A204.1 (cell line): ENCODE data around the gene ZNF207.
"Not testable (repeated sequence)": the region's sequence is repeated elsewhere in the genome, so short reads cannot be mapped to it uniquely, and the experiment has no call there.

Source experiments
- FAIRE-seq: peaks from 2 replicates; lab custom pipeline; 2012; peaks lifted over from hg19 to GRCh38; lab: Jason Lieb, UNC

ZNF207 gene

DNA sequence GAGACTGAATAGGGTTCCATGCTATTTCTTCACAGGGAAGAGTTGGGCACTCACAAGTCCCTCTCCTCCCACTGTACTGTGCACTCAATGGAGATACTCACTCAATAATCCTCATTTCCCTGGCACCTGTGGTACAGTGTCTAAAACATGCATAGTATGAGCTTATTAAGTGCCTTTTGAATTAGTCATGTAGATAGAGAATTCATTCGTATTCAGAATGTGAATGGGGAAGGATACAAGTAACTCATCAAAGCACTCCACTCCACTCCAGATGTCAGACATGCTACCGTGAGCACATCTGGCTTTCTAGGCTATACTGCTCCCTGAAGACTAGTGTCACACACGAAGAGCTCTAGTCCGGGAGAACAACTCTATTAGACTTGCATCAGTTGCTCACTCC, 14.3 kb upstream of the ZNF207 start:
- FAIRE-seq = no peak

DNA sequence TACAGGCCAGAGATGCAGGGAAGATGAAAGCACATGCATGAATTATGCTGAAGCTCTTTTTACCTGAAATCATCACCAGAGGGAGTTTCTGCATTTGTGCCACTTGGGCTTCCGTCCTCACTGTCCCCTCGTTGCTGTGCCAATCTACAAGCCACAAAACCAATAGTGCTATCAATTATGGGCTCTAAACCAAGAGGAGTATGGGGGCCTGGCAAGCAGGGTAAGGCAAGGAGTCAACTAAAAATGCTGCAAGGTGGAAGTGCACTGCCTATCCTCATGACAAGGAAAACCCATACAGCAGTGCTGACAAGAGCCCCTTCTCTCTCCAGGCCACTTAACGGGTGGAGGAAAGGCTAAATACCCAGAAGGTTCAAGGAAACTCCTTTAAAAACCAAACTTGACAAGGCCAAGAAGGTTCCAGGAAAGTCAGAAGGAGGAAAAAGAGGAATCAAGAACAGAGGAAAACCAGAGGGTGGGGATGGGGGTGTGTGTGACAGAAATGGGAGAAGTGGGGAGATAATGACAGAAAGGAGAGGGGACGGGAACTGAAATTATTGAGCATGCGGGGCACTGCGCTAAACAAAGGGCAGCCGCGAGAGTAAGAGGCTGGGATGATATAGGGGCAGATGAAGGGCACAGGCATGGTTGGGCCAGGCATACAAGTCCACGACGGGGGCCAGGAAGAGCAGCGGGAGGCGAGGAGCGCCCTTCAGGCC, 8.7 kb upstream of the ZNF207 start:
- FAIRE-seq = no peak

DNA sequence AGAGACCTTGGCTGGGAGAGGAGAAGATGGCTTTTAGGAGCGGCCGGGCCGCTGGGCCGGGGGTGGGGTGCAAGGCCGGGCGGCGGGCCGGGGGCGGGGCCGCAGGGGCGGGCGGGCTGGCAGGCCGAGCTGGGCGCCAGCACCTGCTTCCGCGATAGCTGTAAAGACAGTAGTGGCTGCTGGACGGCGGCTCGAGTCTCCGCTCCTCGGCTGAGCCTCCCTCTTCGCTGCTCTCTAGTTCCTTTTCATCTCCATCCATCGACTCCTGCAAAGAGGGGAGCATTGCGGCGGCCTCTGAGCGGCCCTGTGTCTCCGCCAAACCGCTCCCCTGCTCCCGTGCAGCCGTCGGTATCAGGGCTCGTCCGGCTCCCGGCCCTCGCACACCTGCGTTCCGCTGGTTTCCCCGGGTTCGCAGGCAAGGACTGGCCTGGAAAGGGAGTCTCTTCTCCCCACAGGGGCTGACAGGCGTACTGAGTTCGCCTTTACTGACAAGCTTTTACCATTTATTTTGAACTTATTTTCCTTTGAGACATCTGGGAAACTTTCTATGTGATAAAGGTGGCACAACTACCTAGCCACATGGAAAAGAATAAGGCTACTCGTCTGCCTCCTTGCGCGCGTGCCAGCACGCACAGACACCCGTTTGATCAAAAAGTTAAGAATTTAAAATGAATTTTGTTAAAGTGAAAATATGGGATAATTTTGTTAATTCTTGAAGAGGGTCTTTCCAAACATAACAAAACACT, 7.9 kb upstream of the ZNF207 start, which contains the start of gene C17orf75:
C17orf75 (minus strand) TSS at position 317 of the 746 bp plus-strand sequence; CDS start at position 283, 34 bp downstream.
- no peak for FAIRE-seq

DNA sequence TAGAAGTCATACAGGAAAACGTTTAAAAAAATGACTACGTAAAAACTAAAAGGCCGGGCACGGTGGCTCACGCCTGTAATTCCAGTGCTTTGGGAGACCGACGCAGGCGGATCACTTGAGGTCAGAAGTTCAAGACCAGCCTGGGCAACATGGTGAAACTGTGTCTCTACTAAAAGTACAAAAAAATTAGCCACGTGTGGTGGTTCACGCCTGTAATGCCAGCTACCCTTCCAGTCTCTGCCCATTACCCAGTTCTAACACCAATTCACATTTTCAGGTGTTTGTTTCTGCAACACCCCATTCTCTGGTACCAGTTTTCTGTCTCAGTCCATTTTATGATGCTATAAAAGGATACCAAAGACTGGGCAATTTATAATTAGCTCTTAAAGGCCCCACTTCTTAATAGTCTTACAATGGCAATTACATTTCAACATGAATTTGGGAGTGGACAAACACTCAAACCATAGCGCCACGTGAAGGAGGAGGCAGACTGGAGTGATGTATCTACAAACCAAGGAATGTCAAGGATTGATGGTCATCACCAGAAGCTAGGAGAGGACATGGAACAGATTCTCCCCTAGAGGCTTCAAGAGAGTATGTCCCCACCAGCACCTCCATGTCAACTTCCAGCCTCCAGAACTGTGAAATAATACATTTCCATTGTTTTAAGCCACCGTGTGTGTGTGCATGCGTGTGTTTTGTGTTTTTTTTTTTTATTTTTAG, 7.2 kb upstream of the ZNF207 start:
- no peak for FAIRE-seq

DNA sequence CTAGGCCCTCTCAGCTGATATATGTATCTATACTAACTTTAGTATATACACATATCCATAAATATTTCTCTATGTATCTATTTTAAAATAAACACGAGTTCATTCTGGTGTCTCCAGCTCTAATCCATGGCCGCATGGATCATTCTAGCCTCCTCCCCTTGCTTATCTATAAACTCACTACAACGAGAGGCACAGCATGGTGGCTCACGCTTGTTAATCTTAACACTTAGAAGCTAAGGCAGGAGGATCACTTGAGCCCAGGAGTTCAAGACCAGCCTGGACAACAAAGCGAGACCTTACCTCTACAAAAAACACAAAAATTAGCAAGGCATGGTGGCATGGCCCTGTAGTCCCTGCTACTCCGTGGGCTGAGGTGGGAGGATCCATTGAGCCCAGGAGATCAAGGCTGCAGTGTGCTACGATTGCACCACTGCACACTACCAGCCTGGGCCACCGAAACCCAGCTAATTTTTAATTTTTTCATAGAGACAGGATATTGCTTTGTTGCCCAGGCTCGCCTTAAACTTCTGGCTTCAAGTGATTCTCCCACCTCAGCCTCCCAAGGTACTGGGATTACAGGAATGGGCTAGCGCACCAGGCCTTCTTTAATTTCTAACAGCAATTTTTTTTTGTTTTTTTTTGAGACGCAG, 3.9 kb upstream of the ZNF207 start:
- FAIRE-seq = no peak

DNA sequence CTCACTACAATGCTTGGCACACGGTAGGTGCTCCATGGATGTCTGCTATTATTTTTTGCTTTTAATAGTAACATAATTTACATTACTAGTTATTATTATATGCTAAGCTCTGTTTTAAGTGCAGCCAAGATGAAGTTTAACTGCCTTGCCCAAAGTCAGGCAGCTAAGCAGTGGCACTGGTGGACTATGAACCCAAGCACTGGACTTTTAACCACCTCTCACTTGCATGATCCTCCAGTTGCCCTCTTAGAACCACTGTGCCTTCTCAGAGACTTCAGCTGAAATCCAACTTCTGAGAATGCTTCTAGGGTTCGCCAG, 1.5 kb upstream of the ZNF207 start:
- no peak for FAIRE-seq

DNA sequence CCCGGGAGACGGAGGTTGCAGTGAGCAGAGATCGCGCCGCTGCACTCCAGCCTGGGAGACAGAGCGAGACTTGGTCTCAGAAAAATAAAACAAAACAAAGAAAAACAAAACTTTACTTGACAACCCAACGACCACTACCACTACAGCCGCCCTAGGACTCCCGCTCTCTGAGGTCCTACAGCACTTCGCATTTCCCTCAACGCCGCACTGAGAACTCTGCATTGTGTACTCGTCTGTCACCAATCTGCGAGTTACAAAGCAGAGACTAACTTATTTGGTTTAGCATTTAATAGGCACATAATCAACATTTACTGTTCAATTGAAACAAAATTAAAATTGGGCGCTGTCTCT, 479 bp upstream of the ZNF207 start:
- no peak for FAIRE-seq

DNA sequence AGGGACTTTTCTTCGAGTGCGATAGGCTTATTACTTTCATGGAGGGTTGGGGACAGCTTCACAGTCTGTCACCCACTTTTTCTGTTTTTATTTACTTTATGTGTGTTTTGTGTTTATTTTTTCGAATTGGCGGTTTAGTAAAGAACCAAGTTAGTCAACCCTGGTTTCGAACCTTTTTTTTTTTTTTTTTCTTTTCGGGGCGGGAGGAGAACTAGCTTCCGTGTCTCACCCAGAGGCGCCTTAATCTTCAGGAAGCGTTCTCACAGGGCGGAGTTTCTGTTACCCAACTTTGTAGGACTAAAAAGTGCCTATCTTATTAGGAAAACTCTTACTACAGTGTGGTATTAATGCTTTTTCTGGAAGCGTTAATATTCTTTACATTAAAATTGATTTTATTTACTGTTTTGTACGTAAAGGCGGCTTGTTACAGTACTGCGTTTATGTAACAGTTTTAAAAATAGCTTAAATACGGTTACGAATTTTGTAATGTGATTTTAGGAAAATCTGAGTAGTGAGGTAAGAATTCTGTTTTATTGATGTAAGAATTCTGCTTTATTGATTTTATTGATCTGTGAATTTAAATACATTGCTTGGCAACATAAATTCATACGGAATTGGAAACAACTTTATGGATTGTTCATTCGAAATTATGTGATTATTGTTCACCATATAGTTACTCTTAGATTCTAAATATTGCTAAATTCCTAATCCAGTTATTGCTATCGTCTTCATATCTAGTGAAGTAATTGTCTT, 885 bp downstream of the ZNF207 start:
- FAIRE-seq = no peak

DNA sequence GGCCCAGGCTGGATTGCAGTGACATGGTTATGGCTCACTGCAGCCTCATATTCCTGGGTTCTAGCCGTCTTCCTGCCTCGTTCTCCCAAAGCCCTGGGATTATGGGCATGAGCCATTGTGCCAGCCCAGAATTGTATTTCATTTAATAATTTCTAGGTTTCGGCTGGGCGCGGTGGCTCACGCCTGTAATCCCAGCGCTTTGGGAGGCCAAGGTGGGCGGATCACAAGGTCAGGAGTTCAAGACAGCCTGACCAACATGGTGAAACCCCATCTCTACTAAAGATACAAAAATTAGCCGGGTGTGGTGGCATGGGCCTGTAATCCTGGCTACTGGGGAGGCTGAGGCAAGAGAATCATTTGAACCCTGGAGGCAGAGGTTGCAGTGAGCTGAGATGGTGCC, 2.8 kb downstream of the ZNF207 start:
- FAIRE-seq = not testable (repeated sequence)

DNA sequence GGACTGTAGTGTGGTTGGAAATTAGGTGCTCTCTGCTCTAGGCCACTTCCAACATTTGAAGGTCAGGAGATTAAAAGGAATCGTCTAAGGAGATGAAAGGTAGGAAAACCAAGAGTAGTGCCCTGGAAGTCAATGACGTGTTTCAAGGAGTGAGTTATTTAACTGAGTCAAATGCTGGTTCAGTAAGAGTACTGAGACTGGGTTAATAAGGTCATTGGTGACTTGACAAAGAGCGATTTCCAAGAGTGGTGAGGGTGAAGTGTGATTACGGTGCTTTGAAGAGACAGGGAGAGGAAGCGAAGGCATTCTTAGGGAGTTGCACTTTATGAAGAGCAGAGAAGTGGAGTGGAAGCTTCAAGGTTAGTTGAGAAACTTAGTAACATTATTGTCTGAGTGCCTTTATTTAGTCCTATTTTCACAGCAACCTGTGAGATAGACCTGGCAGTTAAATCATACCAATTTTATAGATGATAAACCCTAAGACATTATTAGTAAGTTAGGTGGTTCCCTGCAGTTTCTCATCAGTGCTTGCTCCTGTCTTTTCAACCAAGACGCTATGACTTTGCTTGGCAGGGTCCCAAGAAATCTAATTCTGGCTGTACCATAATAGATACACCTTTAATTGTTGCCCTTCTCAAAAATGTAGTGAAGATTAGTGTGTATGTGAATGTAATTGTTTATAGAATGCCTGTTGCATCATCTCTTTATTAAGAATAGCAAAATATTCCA, 5.9 kb downstream of the ZNF207 start:
- FAIRE-seq = no peak

DNA sequence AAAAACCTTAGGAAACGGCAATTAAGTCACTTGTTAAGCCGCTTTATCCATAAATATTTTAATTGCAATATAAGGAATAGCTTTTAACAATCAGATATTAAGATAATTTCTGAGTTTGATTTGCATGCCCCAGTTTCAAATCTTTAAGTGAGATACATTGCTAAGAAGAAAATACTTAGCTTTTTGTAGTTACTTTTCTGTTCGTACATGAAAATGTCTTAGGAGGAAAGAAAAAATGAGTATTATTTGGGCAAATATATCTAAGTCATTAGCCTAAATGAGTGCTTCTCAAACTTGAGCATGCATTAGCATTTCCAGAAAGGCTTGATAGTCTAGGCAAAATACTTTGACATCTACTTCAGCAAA, 6.4 kb downstream of the ZNF207 start:
- FAIRE-seq = no peak

DNA sequence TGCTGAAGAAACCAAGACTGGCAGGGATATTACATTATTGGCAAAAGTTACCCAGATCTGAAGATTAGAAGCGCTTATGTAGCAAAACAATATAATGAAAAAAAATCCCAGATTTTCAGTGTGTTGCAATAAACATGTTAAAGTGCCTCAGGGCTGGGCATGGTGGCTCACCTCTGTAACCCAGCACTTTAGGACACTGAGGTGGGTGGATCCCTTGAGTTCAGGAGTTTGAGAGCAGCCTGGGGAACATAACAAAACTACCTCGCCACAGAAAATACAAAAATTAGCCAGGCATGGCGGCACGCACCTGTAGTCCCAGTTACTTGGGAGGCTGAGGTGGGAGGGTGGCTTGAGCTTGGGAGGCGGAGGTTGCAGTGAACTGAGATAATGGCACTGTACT, 6.8 kb downstream of the ZNF207 start:
- FAIRE-seq = no peak

DNA sequence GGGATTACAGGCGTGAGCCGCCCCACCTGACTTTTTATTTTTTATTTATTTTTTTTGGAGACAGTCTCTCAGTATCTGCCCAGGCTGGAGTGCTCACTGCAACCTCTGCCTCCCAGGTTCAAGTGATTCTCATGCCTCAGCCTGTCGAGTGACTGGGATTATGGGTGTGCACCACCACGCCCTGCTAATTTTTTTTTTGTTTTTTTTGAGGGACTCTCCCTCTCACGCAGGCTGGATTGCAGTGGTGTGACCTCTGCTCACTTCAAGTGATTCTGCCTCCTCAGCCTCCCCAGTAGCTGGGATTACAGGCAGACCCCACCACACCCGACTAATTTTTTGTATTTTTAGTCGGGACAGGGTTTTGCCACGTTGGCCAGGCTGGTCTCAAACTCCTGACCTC, 7.7 kb downstream of the ZNF207 start:
- no peak for FAIRE-seq

DNA sequence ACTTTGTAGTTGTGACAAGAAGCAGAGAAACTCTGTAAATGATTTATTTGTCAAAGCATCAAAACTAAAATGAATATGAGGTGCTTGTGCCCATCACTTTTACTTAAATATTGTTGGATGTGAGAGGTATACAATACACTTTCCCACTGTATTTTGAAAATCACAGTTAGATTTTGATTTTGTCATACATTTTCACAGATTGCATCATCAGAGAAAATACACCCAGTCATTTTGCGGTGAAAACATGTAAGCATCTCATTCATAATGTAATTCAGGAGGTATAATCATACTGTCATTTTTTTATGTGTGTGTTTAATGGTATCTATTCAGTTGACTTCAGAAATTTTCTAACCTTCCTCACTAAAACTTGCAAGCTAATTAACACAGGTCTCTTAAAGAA, 11.3 kb downstream of the ZNF207 start:
- no peak for FAIRE-seq

DNA sequence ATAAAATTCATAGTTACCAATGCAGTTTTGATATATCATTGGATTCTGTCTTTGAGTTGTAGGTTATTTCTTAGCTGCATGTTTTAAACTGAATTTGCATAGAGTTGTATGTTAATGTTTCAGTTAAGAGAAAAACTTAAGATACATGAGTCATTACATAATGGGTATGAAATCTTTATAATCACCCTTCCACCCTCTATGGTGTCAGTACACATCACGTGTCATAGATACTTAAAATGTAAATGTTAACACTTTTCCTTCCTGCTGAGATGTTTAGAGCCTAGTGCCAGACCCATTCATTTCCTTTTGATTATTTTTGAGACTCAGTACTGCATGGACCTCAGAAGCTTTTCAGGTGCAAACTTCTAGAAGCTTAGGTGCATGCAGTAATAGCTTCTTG, 20.5 kb downstream of the ZNF207 start:
- FAIRE-seq = no peak

DNA sequence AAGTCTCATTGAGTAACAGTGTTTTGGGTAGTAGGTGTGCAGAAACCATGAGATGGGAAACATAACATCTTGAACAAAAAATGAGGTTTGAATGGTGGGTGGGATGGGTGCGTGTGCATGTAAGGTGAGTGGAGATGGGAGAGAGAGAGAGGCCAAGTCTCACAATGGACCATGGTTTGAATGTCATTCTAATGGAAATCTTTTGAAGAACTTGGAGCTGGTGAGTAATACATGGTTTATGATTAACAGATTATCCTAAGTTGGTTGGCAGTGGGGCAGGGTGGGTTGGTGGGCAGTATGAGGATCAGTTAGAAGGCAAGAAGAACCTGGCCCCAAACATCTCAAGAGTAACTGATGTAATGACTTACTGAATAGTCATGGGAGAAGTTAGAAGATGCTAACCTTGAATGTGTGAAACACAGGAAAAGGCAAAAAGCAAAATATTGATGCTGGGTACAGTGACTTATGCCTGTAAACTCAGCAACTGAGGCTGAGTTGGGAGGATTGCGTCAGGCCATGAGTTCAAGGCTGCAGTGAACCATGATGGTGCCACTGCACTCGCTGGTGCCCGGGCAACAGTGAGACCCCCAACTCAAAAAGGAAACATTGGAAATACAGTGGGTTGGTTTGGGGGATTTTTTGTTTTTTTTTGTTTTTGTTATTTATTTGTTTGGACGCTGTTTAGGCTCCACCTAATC, 32.7 kb downstream of the ZNF207 start:
- no peak for FAIRE-seq

DNA sequence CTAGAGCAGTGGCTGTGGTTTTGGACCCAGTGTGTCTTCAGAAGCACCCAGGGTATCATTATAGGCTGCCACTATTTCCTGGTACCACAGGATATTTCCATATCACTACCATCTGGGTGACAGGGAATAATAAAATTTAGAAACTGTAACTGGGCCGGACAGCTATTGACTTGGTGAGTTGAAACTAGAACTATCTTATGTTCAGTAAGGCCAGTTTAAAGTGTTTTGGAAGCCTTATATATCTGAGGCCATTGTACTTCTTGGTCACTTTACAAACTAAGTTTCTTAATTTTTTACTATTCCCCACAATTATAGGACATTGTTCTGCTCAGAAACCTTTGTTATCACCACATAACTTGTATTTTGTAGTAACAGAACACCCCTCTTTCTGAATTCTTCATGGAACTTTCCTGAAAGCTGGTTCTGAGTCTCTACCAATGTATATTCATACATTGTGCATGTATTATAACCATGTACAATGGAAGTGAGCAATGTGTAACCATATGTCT, 34.0 kb downstream of the ZNF207 start:
- no peak for FAIRE-seq

DNA sequence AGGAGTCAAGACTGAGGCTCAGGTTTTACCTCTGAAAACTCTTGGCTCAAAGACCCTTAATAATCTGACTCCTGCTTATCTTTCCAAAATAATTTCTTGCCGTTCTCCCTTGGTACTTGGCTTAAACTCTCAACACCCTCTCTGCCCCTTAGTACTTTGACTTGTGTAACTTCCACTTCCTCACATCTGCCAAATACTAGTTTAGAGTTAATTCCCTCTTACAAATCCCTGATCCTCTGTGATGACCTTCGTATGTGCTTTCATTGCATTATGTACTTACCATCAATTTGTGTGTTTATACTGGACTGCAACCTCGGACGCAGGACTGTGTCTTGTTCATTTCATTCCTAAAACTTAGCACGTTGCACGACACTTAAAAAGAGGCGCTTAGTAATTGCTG, 35.2 kb downstream of the ZNF207 start:
- FAIRE-seq = no peak

DNA sequence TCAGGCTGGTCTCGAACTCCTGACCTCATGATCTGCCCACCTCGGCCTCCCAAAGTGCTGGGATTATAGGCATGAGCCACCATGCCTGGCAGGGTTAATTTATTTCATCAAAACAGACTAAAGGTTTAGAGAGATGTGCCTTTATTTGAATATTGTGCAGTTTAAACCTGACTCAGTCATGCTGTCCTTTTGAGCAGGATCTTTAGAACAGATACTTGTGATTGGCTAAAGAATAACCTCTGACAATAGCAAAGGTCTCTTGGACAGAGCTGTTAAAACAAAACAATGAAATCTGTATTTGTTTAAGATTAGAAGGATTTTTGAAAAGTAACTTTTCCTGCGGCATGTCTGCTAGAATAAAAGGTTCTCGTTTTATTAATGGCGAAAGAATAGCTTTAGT, 36.0 kb downstream of the ZNF207 start:
- no peak for FAIRE-seq

DNA sequence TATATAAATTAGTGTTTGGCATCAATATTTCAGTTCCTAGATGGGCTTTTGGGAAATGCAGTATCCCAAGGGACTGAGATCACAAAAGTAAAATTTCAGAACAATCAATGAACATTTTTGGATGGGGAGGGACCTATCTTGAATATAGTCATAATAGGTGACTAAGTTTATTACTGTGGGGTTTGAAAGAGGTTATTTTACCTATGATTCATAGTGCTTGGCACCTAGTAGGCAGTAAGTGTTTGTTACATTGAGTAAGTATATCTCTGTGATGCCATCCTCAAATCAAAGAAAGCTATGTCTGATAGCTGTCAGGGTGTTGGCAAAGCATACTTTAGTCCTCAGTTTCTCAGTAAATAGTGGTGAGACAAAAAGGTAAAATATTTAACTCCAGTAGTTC, 36.9 kb downstream of the ZNF207 start:
- FAIRE-seq = no peak

DNA sequence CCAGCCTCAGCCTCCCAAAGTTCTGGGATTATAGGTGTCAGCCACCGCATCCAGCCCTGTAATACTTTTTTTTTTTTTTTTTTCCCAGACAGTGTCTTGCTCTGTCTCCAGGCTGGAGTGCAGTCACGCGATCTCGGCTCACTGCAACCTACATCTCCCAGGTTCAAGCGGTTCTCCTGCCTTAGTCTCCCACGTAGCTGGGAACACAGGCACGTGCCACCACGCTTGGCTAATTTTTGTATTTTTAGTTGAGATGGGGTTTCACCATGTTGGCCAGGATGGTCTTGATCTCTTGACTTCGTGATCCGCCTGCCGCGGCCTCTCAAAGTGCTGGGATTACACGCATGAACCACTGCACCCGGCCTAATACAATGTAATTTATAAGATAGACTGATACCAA, 38.2 kb downstream of the ZNF207 start:
- FAIRE-seq = not testable (repeated sequence)
